C4-2B (cell line): Measurements from ENCODE around the gene RGP1.

Experiments used
- ZFX ChIP-seq: fragments of 450-650 bp; IDR thresholded peaks from 2 replicates; pipeline ENCODE4 v1.6.1; 2017
- TF ChIP-seq, protein P1 (sequence below): fragments of 450-650 bp; conservative IDR thresholded peaks from 2 replicates; pipeline ENCODE4 v1.5.1; 2017; ENCODE audit warnings: mild to moderate bottlenecking

DNA sequence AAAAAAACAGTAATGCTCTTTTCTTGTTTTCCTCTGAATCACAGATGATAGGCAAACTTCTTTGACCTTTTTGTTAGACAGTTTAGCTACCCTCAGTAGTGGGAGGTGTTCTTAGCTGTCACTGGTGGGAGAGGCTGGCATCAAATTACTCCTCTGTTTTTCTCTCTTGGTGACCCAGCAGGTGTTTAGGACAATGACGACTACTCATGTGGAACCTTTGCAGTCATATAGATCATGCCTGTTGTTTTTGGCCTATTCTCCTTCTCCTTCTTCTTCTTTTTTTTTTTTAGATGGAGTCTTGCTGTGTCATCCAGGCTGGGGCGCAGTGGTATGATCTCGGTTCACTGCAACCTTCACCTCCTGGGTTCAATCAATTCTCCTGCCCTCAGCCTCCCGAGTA lies 26.9 kb downstream of the RGP1 start:
- TF ChIP-seq, protein P1, sequence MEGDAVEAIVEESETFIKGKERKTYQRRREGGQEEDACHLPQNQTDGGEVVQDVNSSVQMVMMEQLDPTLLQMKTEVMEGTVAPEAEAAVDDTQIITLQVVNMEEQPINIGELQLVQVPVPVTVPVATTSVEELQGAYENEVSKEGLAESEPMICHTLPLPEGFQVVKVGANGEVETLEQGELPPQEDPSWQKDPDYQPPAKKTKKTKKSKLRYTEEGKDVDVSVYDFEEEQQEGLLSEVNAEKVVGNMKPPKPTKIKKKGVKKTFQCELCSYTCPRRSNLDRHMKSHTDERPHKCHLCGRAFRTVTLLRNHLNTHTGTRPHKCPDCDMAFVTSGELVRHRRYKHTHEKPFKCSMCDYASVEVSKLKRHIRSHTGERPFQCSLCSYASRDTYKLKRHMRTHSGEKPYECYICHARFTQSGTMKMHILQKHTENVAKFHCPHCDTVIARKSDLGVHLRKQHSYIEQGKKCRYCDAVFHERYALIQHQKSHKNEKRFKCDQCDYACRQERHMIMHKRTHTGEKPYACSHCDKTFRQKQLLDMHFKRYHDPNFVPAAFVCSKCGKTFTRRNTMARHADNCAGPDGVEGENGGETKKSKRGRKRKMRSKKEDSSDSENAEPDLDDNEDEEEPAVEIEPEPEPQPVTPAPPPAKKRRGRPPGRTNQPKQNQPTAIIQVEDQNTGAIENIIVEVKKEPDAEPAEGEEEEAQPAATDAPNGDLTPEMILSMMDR = no peak
- no peak for TF ChIP-seq ZFX
